GM21360 (cell line): ENCODE results near the gene CCDC117.
"Not testable (repeated sequence)": the region's sequence is repeated elsewhere in the genome, so short reads cannot be mapped to it uniquely, and the experiment has no call there.

ENCODE experiments used
- ATAC-seq: cut with Tn5 transposase; IDR thresholded peaks from one replicate; pipeline ENCODE4 v1.9.1; 2021; ENCODE audit warnings: mild to moderate bottlenecking, moderate library complexity; ENCODE audit not compliant: unreplicated experiment

Gene CCDC117

GRCh38 chr22:28772633-28773460 is at the start of gene CCDC117:
Gene CCDC117 (plus strand): TSS chr22:28772695. CDS start chr22:28772850, 155 bp downstream.
- ATAC-seq: peak; percentile 85

GRCh38 chr22:28728002-28728401 is 44.5 kb upstream of the CCDC117 start:
- ATAC-seq: no peak

GRCh38 chr22:28728621-28729313 is 43.7 kb upstream of the CCDC117 start:
- no peak for ATAC-seq

- ATAC-seq: no peak
These were observed 42.3 kb upstream of the CCDC117 start for GRCh38 chr22:28730179-28730578.

GRCh38 chr22:28734393-28734792 is 38.1 kb upstream of the CCDC117 start:
- ATAC-seq: no peak

GRCh38 chr22:28736301-28737155 is 36.0 kb upstream of the CCDC117 start:
- no peak for ATAC-seq

GRCh38 chr22:28737701-28738100 is 34.8 kb upstream of the CCDC117 start:
- no peak for ATAC-seq

GRCh38 chr22:28738876-28739275 is 33.6 kb upstream of the CCDC117 start:
- not testable (repeated sequence) for ATAC-seq

- ATAC-seq: no peak
These were observed 31.2 kb upstream of the CCDC117 start for GRCh38 chr22:28741200-28741784.

- ATAC-seq: peak; percentile 93
These were observed 30.5 kb upstream of the CCDC117 start, which contains the start of the genes CHEK2 and HSCB for GRCh38 chr22:28741785-28742561. Gene CHEK2 (minus strand): TSS chr22:28741820. CDS start chr22:28734721, 7,099 bp downstream. Gene HSCB (plus strand): TSS chr22:28742039. CDS start chr22:28742096, 57 bp downstream.

GRCh38 chr22:28742562-28742962 is 29.9 kb upstream of the CCDC117 start:
- ATAC-seq: peak; percentile 35

- no peak for ATAC-seq
These were observed 28.6 kb upstream of the CCDC117 start for GRCh38 chr22:28743852-28744251.

- ATAC-seq: no peak
These were observed 22.0 kb upstream of the CCDC117 start for GRCh38 chr22:28750471-28750881.

GRCh38 chr22:28754512-28754911 is 18.0 kb upstream of the CCDC117 start:
- ATAC-seq: not testable (repeated sequence)

- ATAC-seq: no peak
These were observed 12.5 kb upstream of the CCDC117 start for GRCh38 chr22:28759861-28760560.

GRCh38 chr22:28761449-28761755 is 11.1 kb upstream of the CCDC117 start:
- no peak for ATAC-seq

- not testable (repeated sequence) for ATAC-seq
These were observed 10.5 kb upstream of the CCDC117 start for GRCh38 chr22:28762000-28762399.

- no peak for ATAC-seq
These were observed 5.9 kb upstream of the CCDC117 start for GRCh38 chr22:28766628-28767027.

GRCh38 chr22:28768701-28769393 is 3.6 kb upstream of the CCDC117 start:
- no peak for ATAC-seq
